Prostate gland (tissue), 2 donors: ENCODE results near the gene RNF40.

Experiments used
- CTCF ChIP-seq, 4 experiments: fragments of 200-600 bp in 2 of 4; fragments of 450-650 bp in 2 of 4; sonication (generic) in 2 of 4; IDR thresholded peaks; 1 replicate in 3 of 4; 2 replicates in 1 of 4; pipeline ENCODE4 v1.5.1; 2016 to 2019; ENCODE audit warnings: antibody characterized with exemption in 4 of 4, mild to moderate bottlenecking in 2 of 4, moderate library complexity in 2 of 4
- POLR2AphosphoS5 ChIP-seq: sonication (generic); formaldehyde crosslinking; IDR thresholded peaks from one replicate; pipeline ENCODE4 v1.6.1; 2017; ENCODE audit warnings: antibody characterized with exemption

- TF ChIP-seq CTCF (IDR thresholded peaks at IDR 0.05) (no peak), POLR2AphosphoS5 (no peak)
Observed at GRCh38 chr16:30771726-30772125, 9.6 kb downstream of the RNF40 start.
